ENCODE results near the gene RAD51B.
"Not testable (repeated sequence)": the region's sequence is repeated elsewhere in the genome, so short reads cannot be mapped to it uniquely, and the experiment has no call there.

Gene RAD51B

GRCh38 chr14:68254669-68255527, 435.3 kb downstream of the RAD51B start:
- H2BK15ac ChIP-seq (replicated peaks; ENCODE audit: low read depth), result peak overlapping the region; percentile 85
- no peaks in the 10 kb centered on the region for H3K79me2 ChIP-seq (ENCODE audit: control insufficient read depth, insufficient read depth, low read length)
- peaks cover 5% of the 10 kb centered on the region for H3K4me1 ChIP-seq (ENCODE audit: control insufficient read depth, low read depth, low read length)
- no peak overlapping the region for H3K23ac ChIP-seq (ENCODE audit: low read length)
- H3K18ac ChIP-seq (ENCODE audit: low read length), result no peak overlapping the region
- H3K79me1 ChIP-seq (ENCODE audit: low read length), result no peaks in the 10 kb centered on the region
- H3K9ac ChIP-seq (ENCODE audit: low read length), result no peak overlapping the region
- H2BK5ac ChIP-seq (ENCODE audit: low read length), result no peak overlapping the region
- no peak overlapping the region for H3K4me3 ChIP-seq (ENCODE audit: low read length)
- H3K4me2 ChIP-seq (ENCODE audit: low read length), result no peak overlapping the region
- no peak overlapping the region for H3K27ac ChIP-seq (ENCODE audit: low read depth, low read length)
- H3K56ac ChIP-seq (ENCODE audit: low read length), result no peak overlapping the region
- no peaks in the 10 kb centered on the region for H3K27me3 ChIP-seq (ENCODE audit: insufficient read depth, low read length, poor library complexity)
- no peak overlapping the region for H2AK5ac ChIP-seq (ENCODE audit: low read length)
- H4K5ac ChIP-seq (ENCODE audit: low read length), result no peak overlapping the region
- no peak overlapping the region for H3K4ac ChIP-seq (ENCODE audit: low read depth, low read length)
- H2BK120ac ChIP-seq (ENCODE audit: low read depth, low read length), result no peak overlapping the region
- 100% methylated on average over 1 of the region's 1 CpG for WGBS (ENCODE audit: extremely low coverage, insufficient coverage, low lambda C conversion rate)
- H3K36me3 ChIP-seq (ENCODE audit: control insufficient read depth, insufficient read depth, low read length), result no peaks in the 10 kb centered on the region
- DNase-seq, result no peak
- no peak overlapping the region for H4K8ac ChIP-seq (ENCODE audit: low read depth, low read length)

DNA sequence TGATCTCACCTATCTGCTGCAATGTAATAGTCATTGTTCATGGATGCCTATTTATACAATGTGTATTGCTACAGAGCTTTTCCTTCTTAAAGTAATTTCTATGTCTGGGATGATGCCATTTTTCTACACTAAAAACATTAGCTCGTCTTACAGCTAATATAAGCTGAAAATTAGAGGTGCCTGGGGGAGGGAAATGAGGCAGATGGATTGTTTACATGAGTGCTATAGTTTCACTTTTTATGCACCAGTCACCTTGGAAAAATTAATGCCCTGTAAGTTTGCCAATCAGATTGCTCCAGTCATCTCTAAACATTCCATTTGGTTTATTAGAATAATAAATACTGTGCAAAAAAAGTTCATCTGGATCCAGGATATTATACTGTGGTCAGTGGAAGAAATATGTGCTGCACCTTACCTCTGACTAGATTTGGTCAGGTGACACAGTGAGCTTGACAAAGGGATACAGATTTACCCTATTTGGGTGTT, 436.2 kb downstream of the RAD51B start:
- H2BK5ac ChIP-seq (ENCODE audit: low read length), result no peak overlapping the region
- no peak overlapping the region for H3K27ac ChIP-seq (ENCODE audit: low read depth, low read length)
- H3K4ac ChIP-seq (ENCODE audit: low read depth, low read length), result no peak overlapping the region
- H3K18ac ChIP-seq (ENCODE audit: low read length), result no peak overlapping the region
- no peak overlapping the region for H4K8ac ChIP-seq (ENCODE audit: low read depth, low read length)
- no peak overlapping the region for H3K23ac ChIP-seq (ENCODE audit: low read length)
- H3K27me3 ChIP-seq (ENCODE audit: insufficient read depth, low read length, poor library complexity), result no peaks in the 10 kb centered on the region
- no peaks in the 10 kb centered on the region for H3K36me3 ChIP-seq (ENCODE audit: control insufficient read depth, insufficient read depth, low read length)
- WGBS (ENCODE audit: extremely low coverage, insufficient coverage, low lambda C conversion rate), result no CpG with 5 or more reads among the region's 1 CpG
- peaks cover 7% of the 10 kb centered on the region for H3K4me1 ChIP-seq (ENCODE audit: control insufficient read depth, low read depth, low read length)
- no peaks in the 10 kb centered on the region for H3K79me2 ChIP-seq (ENCODE audit: control insufficient read depth, insufficient read depth, low read length)
- no peak overlapping the region for H2AK5ac ChIP-seq (ENCODE audit: low read length)
- peak overlapping the region; percentile 73 for H2BK120ac ChIP-seq (ENCODE audit: low read depth, low read length)
- no peaks in the 10 kb centered on the region for H3K79me1 ChIP-seq (ENCODE audit: low read length)
- H3K9ac ChIP-seq (ENCODE audit: low read length), result no peak overlapping the region
- no peak overlapping the region for H4K5ac ChIP-seq (ENCODE audit: low read length)
- peak overlapping the region; percentile 88 for H2BK15ac ChIP-seq (replicated peaks; ENCODE audit: low read depth)
- H3K4me2 ChIP-seq (ENCODE audit: low read length), result no peak overlapping the region
- H3K4me3 ChIP-seq (ENCODE audit: low read length), result no peak overlapping the region
- no peak overlapping the region for H3K56ac ChIP-seq (ENCODE audit: low read length)
- DNase-seq, result no peak

DNA sequence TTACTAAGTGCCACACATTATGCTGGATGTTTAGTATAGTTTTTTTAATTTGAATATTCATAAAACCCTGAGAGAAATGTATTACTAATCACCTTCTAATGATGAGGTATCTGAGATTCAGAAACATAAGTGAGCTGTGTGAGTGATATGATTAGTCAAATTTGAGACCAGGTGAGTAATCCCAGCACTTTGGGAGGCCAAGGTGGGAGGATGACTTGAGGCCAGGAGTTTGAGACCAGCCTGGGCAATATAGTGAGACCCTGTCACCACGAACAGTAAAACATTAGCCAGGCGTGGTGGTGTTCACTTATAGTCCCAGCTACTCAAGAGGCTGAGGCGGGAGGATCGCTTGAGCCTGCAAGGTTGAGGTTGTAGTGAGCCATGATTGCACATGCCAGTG, 438.4 kb downstream of the RAD51B start:
- H3K56ac ChIP-seq (ENCODE audit: low read length), result no peak overlapping the region
- H2BK120ac ChIP-seq (ENCODE audit: low read depth, low read length), result no peak overlapping the region
- no peak overlapping the region for H3K4me3 ChIP-seq (ENCODE audit: low read length)
- no peak overlapping the region for H3K23ac ChIP-seq (ENCODE audit: low read length)
- no peak overlapping the region for H4K5ac ChIP-seq (ENCODE audit: low read length)
- H4K8ac ChIP-seq (ENCODE audit: low read depth, low read length), result no peak overlapping the region
- no peaks in the 10 kb centered on the region for H3K36me3 ChIP-seq (ENCODE audit: control insufficient read depth, insufficient read depth, low read length)
- H3K27me3 ChIP-seq (ENCODE audit: insufficient read depth, low read length, poor library complexity), result no peaks in the 10 kb centered on the region
- no peak overlapping the region for H2BK5ac ChIP-seq (ENCODE audit: low read length)
- H3K18ac ChIP-seq (ENCODE audit: low read length), result no peak overlapping the region
- H3K79me1 ChIP-seq (ENCODE audit: low read length), result no peaks in the 10 kb centered on the region
- DNase-seq, result no peak
- H3K79me2 ChIP-seq (ENCODE audit: control insufficient read depth, insufficient read depth, low read length), result no peaks in the 10 kb centered on the region
- H3K4ac ChIP-seq (ENCODE audit: low read depth, low read length), result no peak overlapping the region
- no peak overlapping the region for H3K9ac ChIP-seq (ENCODE audit: low read length)
- H3K27ac ChIP-seq (ENCODE audit: low read depth, low read length), result no peak overlapping the region
- H3K4me2 ChIP-seq (ENCODE audit: low read length), result no peak overlapping the region
- WGBS (ENCODE audit: extremely low coverage, insufficient coverage, low lambda C conversion rate), result no CpG with 5 or more reads among the region's 4 CpGs
- peaks cover 18% of the 10 kb centered on the region for H3K4me1 ChIP-seq (ENCODE audit: control insufficient read depth, low read depth, low read length)
- no peak overlapping the region for H2AK5ac ChIP-seq (ENCODE audit: low read length)
- H2BK15ac ChIP-seq (replicated peaks; ENCODE audit: low read depth), result no peak overlapping the region

DNA sequence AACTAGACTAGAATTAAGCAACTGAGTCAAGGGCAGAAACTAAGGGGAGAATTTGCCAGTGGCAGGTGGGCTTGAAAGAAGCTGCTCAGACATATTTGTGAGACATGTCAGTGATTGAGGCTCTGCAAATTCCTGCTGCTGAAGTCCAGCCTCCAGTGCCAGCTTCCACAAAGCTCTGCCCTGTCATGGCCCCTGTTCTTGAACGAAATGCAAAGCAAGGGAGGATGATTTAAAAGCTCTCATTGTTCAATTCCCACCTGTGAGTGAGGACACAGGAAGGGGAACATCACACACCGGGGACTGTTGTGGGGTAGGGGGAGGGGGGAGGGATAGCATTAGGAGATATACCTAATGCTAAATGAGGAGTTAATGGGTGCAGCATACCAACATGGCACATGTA, 439.4 kb downstream of the RAD51B start:
- not testable (repeated sequence) for H3K9ac ChIP-seq (ENCODE audit: low read length); H3K56ac ChIP-seq (ENCODE audit: low read length); H3K79me2 ChIP-seq (ENCODE audit: control insufficient read depth, insufficient read depth, low read length); H4K8ac ChIP-seq (ENCODE audit: low read depth, low read length); H3K27ac ChIP-seq (ENCODE audit: low read depth, low read length); H2BK5ac ChIP-seq (ENCODE audit: low read length); H4K5ac ChIP-seq (ENCODE audit: low read length); H3K4me2 ChIP-seq (ENCODE audit: low read length); DNase-seq; H2AK5ac ChIP-seq (ENCODE audit: low read length); H3K79me1 ChIP-seq (ENCODE audit: low read length); H3K4me3 ChIP-seq (ENCODE audit: low read length); H2BK15ac ChIP-seq (replicated peaks; ENCODE audit: low read depth); H2BK120ac ChIP-seq (ENCODE audit: low read depth, low read length); H3K23ac ChIP-seq (ENCODE audit: low read length); H3K27me3 ChIP-seq (ENCODE audit: insufficient read depth, low read length, poor library complexity); H3K36me3 ChIP-seq (ENCODE audit: control insufficient read depth, insufficient read depth, low read length)
- Histone ChIP-seq H3K4ac (ENCODE audit: low read depth, low read length) (peak overlapping the region; percentile 65), H3K4me1 (ENCODE audit: control insufficient read depth, low read depth, low read length) (peaks cover 19% of the 10 kb centered on the region), H3K18ac (ENCODE audit: low read length) (peak overlapping the region; percentile 16)
- no CpG with 5 or more reads among the region's 2 CpGs for WGBS (ENCODE audit: extremely low coverage, insufficient coverage, low lambda C conversion rate)

GRCh38 chr14:68260121-68260520, 440.5 kb downstream of the RAD51B start:
- no CpG with 5 or more reads among the region's 2 CpGs for WGBS (ENCODE audit: extremely low coverage, insufficient coverage, low lambda C conversion rate)
- Histone ChIP-seq H3K4me3 (ENCODE audit: low read length) (no peak overlapping the region), H3K36me3 (ENCODE audit: control insufficient read depth, insufficient read depth, low read length) (no peaks in the 10 kb centered on the region), H3K27ac (ENCODE audit: low read depth, low read length) (no peak overlapping the region), H3K79me1 (ENCODE audit: low read length) (no peaks in the 10 kb centered on the region), H2BK5ac (ENCODE audit: low read length) (peak overlapping the region; percentile 36), H3K4me1 (ENCODE audit: control insufficient read depth, low read depth, low read length) (peaks cover 23% of the 10 kb centered on the region), H4K8ac (ENCODE audit: low read depth, low read length) (no peak overlapping the region), H3K23ac (ENCODE audit: low read length) (no peak overlapping the region), H4K5ac (ENCODE audit: low read length) (no peak overlapping the region), H3K56ac (ENCODE audit: low read length) (peak overlapping the region; percentile 44), H3K18ac (ENCODE audit: low read length) (peak overlapping the region; percentile 95), H2BK15ac (replicated peaks; ENCODE audit: low read depth) (no peak overlapping the region), H3K27me3 (ENCODE audit: insufficient read depth, low read length, poor library complexity) (no peaks in the 10 kb centered on the region), H3K4me2 (ENCODE audit: low read length) (no peak overlapping the region), H2AK5ac (ENCODE audit: low read length) (no peak overlapping the region), H3K9ac (ENCODE audit: low read length) (no peak overlapping the region), H3K79me2 (ENCODE audit: control insufficient read depth, insufficient read depth, low read length) (no peaks in the 10 kb centered on the region), H3K4ac (ENCODE audit: low read depth, low read length) (no peak overlapping the region), H2BK120ac (ENCODE audit: low read depth, low read length) (peak overlapping the region; percentile 82)
- DNase-seq, result peak; percentile 70
